OCI-LY7 (cell line): ENCODE data around the gene ARHGEF4. TPM values are rescaled to one million over a fixed set of nuclear protein-coding genes. Genes with fewer than 3 reads are reported as not detected.

Experiments
- BruUV-seq: library from RNA; stranded (reverse); fragments of 400-500 nt; replicated peaks from 2 replicates; lab custom pipeline; 2021; lab: Mats Ljungman, UMichigan
- CTCF ChIA-PET: fragments of 300-600 bp; sonication (Branson Sonifier 250); formaldehyde crosslinking; loops from one replicate; lab custom pipeline; 2022; ENCODE audit warnings: antibody characterized with exemption; ENCODE audit not compliant: unreplicated experiment; lab: Charles Lee
- POLR2A ChIA-PET: fragments of 300-600 bp; sonication (Branson Sonifier 250); formaldehyde crosslinking; loops from one replicate; lab custom pipeline; 2022; ENCODE audit warnings: antibody characterized with exemption; lab: Charles Lee
- DNase-seq: peaks from one replicate; pipeline ENCODE4 v3.0.0-alpha.2; 2015; ENCODE audit warnings: low spot score
- H2AFZ ChIP-seq: fragments of 200-600 bp; sonication (generic), shearing (Covaris generic); 2 replicates; pipeline ENCODE4 v1.6.1; 2014; ENCODE audit warnings: mild to moderate bottlenecking, antibody characterized with exemption, low read length, moderate library complexity
- H3K27ac ChIP-seq: fragments of 200-600 bp; sonication (generic); 2 replicates; pipeline ENCODE4 v1.5.1; 2014; ENCODE audit warnings: mixed run types, low read depth, mild to moderate bottlenecking, moderate library complexity, low read length, inconsistent platforms; ENCODE audit not compliant: poor library complexity, severe bottlenecking
- H3K36me3 ChIP-seq: fragments of 200-600 bp; sonication (generic); 2 replicates; pipeline ENCODE4 v1.6.1; 2014; ENCODE audit warnings: mild to moderate bottlenecking, antibody characterized with exemption, low read length, moderate library complexity, mixed read lengths; ENCODE audit not compliant: insufficient read depth
- H3K4me1 ChIP-seq: fragments of 200-600 bp; sonication (generic); 2 replicates; pipeline ENCODE4 v1.5.1; 2014; ENCODE audit warnings: mild to moderate bottlenecking, low read length; ENCODE audit not compliant: insufficient read depth, poor library complexity, severe bottlenecking
- H3K4me2 ChIP-seq: fragments of 200-600 bp; sonication (generic); 2 replicates; pipeline ENCODE4 v1.6.1; 2014; ENCODE audit warnings: mild to moderate bottlenecking, low read length
- H3K4me3 ChIP-seq: fragments of 200-600 bp; sonication (generic); 2 replicates; pipeline ENCODE4 v1.5.1; 2014; ENCODE audit warnings: mild to moderate bottlenecking, low read depth, low read length; ENCODE audit not compliant: poor library complexity, severe bottlenecking
- H3K79me2 ChIP-seq: fragments of 200-600 bp; sonication (generic); 2 replicates; pipeline ENCODE4 v1.6.1; 2016; ENCODE audit warnings: low read depth, mild to moderate bottlenecking, low read length, moderate library complexity, mixed read lengths; ENCODE audit not compliant: insufficient read depth
- H3K9me2 ChIP-seq: fragments of 200-600 bp; sonication (generic); 2 replicates; pipeline ENCODE4 v1.6.1; 2016; ENCODE audit warnings: mild to moderate bottlenecking, low read length, mixed read lengths; ENCODE audit not compliant: insufficient read depth
- H3K9me3 ChIP-seq: fragments of 200-600 bp; sonication (generic); 2 replicates; pipeline ENCODE4 v1.6.1; 2014; ENCODE audit warnings: mild to moderate bottlenecking, mixed run types, low read length, mixed read lengths
- H4K20me1 ChIP-seq: fragments of 200-600 bp; sonication (generic); 2 replicates; pipeline ENCODE4 v1.6.1; 2014; ENCODE audit warnings: mild to moderate bottlenecking, antibody characterized with exemption, low read length, moderate library complexity, mixed read lengths; ENCODE audit not compliant: insufficient read depth
- EZH2phosphoT487 ChIP-seq: fragments of 200-600 bp; sonication (generic); IDR thresholded peaks from 2 replicates; pipeline ENCODE4 v1.6.1; 2018; ENCODE audit warnings: low read depth, borderline replicate concordance, mild to moderate bottlenecking, mixed run types, antibody characterized with exemption, low read length, moderate library complexity, mixed read lengths
- intact Hi-C: fragments of 100-400 bp; cut with micrococcal nuclease; formaldehyde crosslinking; loops from one replicate; pipeline ENCODE4 v1.10.0; 2022; ENCODE audit not compliant: unreplicated experiment
- total RNA-seq, 2 experiments: library from RNA; depleted of rRNA in 1 of 2; stranded (reverse); fragments of >200 nt in 1 of 2; shearing (Covaris generic) in 1 of 2; gene quantifications; 2 replicates each; pipeline ENCODE4 v1.2.3, GENCODE V29; 2014 to 2022
- TF ChIP-seq, protein P1 (sequence below): fragments of 200-600 bp; sonication (generic); conservative IDR thresholded peaks from 2 replicates; pipeline ENCODE4 v1.5.1; 2014; ENCODE audit warnings: mild to moderate bottlenecking, antibody characterized with exemption, low read length, moderate library complexity, mixed read lengths

The ARHGEF4 gene
- total RNA-seq, 2 experiments from 2014 or later, result 1.1 to 1.7 TPM

DNA sequence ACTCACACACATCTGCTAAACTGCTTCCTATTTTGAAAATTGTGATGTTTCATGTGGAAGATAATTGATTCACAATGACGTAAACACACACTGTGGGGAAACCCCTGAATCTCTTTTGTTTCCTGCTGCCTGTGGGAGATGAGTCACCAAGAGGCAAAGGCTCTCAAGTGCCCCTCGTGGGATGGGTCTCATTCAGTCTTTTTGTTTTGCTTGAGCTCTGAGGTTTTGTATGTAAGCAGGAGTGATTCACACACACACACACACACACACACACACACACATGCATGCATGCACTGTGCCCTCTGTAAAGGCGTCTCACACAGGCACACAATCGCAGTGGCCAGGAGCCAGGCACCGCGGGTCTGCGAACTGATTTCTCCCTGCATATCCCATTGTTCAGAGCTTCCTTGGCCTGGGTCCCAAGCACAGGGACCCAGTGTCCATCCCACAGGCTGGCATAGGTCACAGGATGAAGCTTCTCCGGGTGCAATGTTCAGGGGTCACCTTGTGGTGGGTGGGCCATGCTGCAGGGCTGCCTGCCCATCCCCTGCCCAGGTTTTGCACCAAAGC lies 12.1 kb upstream of the ARHGEF4 start:
- TF ChIP-seq, protein P1, sequence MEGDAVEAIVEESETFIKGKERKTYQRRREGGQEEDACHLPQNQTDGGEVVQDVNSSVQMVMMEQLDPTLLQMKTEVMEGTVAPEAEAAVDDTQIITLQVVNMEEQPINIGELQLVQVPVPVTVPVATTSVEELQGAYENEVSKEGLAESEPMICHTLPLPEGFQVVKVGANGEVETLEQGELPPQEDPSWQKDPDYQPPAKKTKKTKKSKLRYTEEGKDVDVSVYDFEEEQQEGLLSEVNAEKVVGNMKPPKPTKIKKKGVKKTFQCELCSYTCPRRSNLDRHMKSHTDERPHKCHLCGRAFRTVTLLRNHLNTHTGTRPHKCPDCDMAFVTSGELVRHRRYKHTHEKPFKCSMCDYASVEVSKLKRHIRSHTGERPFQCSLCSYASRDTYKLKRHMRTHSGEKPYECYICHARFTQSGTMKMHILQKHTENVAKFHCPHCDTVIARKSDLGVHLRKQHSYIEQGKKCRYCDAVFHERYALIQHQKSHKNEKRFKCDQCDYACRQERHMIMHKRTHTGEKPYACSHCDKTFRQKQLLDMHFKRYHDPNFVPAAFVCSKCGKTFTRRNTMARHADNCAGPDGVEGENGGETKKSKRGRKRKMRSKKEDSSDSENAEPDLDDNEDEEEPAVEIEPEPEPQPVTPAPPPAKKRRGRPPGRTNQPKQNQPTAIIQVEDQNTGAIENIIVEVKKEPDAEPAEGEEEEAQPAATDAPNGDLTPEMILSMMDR, result no peak
- no peak for TF ChIP-seq EZH2phosphoT487
- Histone ChIP-seq H3K79me2 (no peaks in the 10 kb centered on the region), H3K4me1 (peaks cover 14% of the 10 kb centered on the region), H3K27ac (no peak overlapping the region), H3K4me3 (no peak overlapping the region), H4K20me1 (no peaks in the 10 kb centered on the region), H3K4me2 (no peak overlapping the region), H2AFZ (no peak overlapping the region), H3K9me3 (no peaks in the 10 kb centered on the region), H3K9me2 (no peaks in the 10 kb centered on the region), H3K36me3 (no peaks in the 10 kb centered on the region)
- POLR2A ChIA-PET, result interaction anchor here (0.5 to 0.9 kb wide), 3 partner anchors 18 to 1824 kb away, joined by 3 read pairs; no protein-coding TSS in a partner anchor
- CTCF ChIA-PET, result interaction anchor here (0.6 kb wide), 2 partner anchors 49 to 181 kb away, joined by 3 to 5 read pairs; no protein-coding TSS in a partner anchor
- no peak for DNase-seq
- intact Hi-C loops, result no loop called here
- no TSS peak for BruUV-seq

DNA sequence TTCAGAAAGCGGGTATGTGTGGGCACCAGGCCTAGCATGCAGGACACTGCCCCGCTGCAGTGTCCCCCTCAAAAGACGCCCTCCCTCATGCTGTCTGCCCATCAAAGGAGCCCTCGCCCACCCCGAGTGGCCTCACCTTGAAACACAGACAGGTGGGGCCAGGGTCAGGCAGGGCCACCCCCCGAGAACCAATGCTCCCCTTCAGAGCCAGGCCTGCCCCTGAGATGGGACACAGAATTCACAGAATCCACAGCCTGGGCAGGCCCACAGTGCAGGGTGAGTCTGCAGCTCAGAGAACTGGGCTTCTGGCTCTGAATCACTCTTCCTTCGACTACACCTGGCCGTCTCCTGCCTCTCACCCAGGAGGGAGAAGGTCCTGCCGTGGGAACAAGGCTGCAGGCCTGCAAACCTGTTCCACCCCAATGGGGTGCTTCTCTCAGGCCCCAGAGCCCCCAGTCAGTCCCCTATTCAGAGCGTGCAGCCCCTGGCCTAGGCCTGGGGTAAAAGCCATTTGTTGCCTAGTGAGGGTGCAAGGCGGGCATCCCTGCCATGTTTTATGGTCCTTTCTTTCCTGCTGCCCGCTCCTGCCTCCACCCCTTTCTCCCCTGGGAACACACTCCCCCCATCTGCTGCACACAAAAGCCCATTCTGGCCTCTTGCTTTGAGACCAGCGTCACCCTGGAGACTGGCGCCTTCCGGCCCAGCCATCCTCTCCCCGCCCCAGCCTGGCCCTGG lies 11.3 kb upstream of the ARHGEF4 start:
- DNase-seq, result no peak
- no peak overlapping the region for H3K27ac ChIP-seq
- intact Hi-C loops, result no loop called here
- CTCF ChIA-PET, result no interaction called here
- no peaks in the 10 kb centered on the region for H3K36me3 ChIP-seq
- no peak overlapping the region for H2AFZ ChIP-seq
- no peaks in the 10 kb centered on the region for H3K79me2 ChIP-seq
- peaks cover 7% of the 10 kb centered on the region for H3K4me1 ChIP-seq
- H4K20me1 ChIP-seq, result no peaks in the 10 kb centered on the region
- no TSS peak for BruUV-seq
- H3K4me3 ChIP-seq, result no peak overlapping the region
- no peaks in the 10 kb centered on the region for H3K9me2 ChIP-seq
- H3K4me2 ChIP-seq, result no peak overlapping the region
- no peaks in the 10 kb centered on the region for H3K9me3 ChIP-seq
- POLR2A ChIA-PET, result no interaction called here
- no peak for TF ChIP-seq EZH2phosphoT487
- TF ChIP-seq, protein P1, result no peak

GRCh38 chr2:130825966-130826253 lies 10.8 kb upstream of the ARHGEF4 start:
- Histone ChIP-seq H3K9me3 (no peaks in the 10 kb centered on the region), H3K4me3 (no peak overlapping the region), H3K27ac (no peak overlapping the region), H3K79me2 (no peaks in the 10 kb centered on the region), H2AFZ (no peak overlapping the region), H3K4me2 (no peak overlapping the region), H3K4me1 (peaks cover 7% of the 10 kb centered on the region), H3K36me3 (no peaks in the 10 kb centered on the region), H3K9me2 (no peaks in the 10 kb centered on the region), H4K20me1 (no peaks in the 10 kb centered on the region)
- DNase-seq, result no peak
- POLR2A ChIA-PET, result no interaction called here
- CTCF ChIA-PET, result no interaction called here
- no peak for TF ChIP-seq EZH2phosphoT487
- TF ChIP-seq, protein P1, result no peak
- intact Hi-C loops, result no loop called here
- no TSS peak for BruUV-seq
